Measurements from ENCODE around the gene CDC25C. TPM values are rescaled to one million over a fixed set of nuclear protein-coding genes. Genes with fewer than 3 reads are reported as not detected.

Gene CDC25C
- total and polyA plus RNA-seq, 9 of the 15 experiments (the other 6 are each of a cell fraction or from before 2014, with no cell fraction given): 19.1 to 63.7 (median 31.9) TPM

DNA sequence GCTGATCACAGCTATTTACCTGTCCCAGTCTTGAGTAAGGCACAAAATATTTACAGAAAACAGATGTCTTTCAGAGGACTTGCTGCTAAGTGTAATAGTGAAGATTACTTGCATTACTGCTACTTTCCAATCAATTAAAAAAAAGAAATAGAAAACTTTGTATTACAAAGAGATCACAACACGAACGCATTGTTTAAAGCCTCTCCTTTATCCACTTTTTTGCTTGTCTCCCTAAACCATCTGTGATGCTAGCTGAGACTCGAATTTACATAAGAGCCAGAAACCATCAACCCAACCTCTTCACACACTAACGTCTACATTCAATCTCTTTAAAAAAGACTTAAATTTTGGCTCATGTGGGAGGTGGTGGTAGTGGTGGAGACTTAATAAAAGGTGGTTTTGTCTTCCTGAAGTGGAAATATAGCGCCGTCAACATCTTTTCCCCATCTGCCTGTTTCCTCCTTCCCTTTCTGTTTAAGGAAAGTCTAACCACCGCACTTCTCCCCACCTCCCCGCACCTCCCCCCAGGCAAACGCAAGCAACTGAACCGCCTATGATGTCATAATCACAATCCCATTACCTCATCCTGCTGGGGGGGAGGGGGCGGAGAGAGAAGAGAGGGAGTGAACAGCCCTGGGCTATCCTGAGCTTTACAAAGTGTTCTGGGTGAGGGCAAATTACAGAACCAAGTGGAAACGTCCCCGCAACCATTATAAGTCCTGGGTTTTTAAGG is 5.5 kb upstream of the CDC25C start (continued):
- TF ChIP-seq, protein P1, sequence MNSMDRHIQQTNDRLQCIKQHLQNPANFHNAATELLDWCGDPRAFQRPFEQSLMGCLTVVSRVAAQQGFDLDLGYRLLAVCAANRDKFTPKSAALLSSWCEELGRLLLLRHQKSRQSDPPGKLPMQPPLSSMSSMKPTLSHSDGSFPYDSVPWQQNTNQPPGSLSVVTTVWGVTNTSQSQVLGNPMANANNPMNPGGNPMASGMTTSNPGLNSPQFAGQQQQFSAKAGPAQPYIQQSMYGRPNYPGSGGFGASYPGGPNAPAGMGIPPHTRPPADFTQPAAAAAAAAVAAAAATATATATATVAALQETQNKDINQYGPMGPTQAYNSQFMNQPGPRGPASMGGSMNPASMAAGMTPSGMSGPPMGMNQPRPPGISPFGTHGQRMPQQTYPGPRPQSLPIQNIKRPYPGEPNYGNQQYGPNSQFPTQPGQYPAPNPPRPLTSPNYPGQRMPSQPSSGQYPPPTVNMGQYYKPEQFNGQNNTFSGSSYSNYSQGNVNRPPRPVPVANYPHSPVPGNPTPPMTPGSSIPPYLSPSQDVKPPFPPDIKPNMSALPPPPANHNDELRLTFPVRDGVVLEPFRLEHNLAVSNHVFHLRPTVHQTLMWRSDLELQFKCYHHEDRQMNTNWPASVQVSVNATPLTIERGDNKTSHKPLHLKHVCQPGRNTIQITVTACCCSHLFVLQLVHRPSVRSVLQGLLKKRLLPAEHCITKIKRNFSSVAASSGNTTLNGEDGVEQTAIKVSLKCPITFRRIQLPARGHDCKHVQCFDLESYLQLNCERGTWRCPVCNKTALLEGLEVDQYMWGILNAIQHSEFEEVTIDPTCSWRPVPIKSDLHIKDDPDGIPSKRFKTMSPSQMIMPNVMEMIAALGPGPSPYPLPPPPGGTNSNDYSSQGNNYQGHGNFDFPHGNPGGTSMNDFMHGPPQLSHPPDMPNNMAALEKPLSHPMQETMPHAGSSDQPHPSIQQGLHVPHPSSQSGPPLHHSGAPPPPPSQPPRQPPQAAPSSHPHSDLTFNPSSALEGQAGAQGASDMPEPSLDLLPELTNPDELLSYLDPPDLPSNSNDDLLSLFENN (IDR thresholded peaks at IDR 0.05; ENCODE audit: low read depth in 2 of 2, low read length in 2 of 2): no peak
- TF ChIP-seq NCOA2 (IDR thresholded peaks at IDR 0.05; ENCODE audit: partially characterized antibody in 2 of 2) (no peak), MEIS2 (IDR thresholded peaks at IDR 0.05; ENCODE audit: partially characterized antibody) (no peak), PTRF (tag; IDR thresholded peaks at IDR 0.05) (no peak), ZNF695 (CRISPR knock-in tag; IDR thresholded peaks at IDR 0.05) (no peak), ZKSCAN3 (CRISPR knock-in tag; IDR thresholded peaks at IDR 0.05) (no peak), PHTF2 (CRISPR knock-in tag; IDR thresholded peaks at IDR 0.05) (no peak), SP1 (CRISPR knock-in tag; IDR thresholded peaks at IDR 0.05) (no peak), ZNF707 (CRISPR knock-in tag; conservative IDR thresholded peaks at IDR 0.05) (no peak), HOXB6 (CRISPR knock-in tag; IDR thresholded peaks at IDR 0.05; ENCODE audit: borderline replicate concordance) (no peak), ELF4 (CRISPR knock-in tag; IDR thresholded peaks at IDR 0.05) (no peak), ZNF785 (CRISPR knock-in tag; IDR thresholded peaks at IDR 0.05) (no peak), NBN (IDR thresholded peaks at IDR 0.05; ENCODE audit: low read depth) (peak; percentile 99), FIP1L1 (IDR thresholded peaks at IDR 0.05; ENCODE audit: low read depth, low read length, poor library complexity, severe bottlenecking) (no peak), NCOA6 (IDR thresholded peaks at IDR 0.05) (no peak)
- TF ChIP-seq, protein P2, sequence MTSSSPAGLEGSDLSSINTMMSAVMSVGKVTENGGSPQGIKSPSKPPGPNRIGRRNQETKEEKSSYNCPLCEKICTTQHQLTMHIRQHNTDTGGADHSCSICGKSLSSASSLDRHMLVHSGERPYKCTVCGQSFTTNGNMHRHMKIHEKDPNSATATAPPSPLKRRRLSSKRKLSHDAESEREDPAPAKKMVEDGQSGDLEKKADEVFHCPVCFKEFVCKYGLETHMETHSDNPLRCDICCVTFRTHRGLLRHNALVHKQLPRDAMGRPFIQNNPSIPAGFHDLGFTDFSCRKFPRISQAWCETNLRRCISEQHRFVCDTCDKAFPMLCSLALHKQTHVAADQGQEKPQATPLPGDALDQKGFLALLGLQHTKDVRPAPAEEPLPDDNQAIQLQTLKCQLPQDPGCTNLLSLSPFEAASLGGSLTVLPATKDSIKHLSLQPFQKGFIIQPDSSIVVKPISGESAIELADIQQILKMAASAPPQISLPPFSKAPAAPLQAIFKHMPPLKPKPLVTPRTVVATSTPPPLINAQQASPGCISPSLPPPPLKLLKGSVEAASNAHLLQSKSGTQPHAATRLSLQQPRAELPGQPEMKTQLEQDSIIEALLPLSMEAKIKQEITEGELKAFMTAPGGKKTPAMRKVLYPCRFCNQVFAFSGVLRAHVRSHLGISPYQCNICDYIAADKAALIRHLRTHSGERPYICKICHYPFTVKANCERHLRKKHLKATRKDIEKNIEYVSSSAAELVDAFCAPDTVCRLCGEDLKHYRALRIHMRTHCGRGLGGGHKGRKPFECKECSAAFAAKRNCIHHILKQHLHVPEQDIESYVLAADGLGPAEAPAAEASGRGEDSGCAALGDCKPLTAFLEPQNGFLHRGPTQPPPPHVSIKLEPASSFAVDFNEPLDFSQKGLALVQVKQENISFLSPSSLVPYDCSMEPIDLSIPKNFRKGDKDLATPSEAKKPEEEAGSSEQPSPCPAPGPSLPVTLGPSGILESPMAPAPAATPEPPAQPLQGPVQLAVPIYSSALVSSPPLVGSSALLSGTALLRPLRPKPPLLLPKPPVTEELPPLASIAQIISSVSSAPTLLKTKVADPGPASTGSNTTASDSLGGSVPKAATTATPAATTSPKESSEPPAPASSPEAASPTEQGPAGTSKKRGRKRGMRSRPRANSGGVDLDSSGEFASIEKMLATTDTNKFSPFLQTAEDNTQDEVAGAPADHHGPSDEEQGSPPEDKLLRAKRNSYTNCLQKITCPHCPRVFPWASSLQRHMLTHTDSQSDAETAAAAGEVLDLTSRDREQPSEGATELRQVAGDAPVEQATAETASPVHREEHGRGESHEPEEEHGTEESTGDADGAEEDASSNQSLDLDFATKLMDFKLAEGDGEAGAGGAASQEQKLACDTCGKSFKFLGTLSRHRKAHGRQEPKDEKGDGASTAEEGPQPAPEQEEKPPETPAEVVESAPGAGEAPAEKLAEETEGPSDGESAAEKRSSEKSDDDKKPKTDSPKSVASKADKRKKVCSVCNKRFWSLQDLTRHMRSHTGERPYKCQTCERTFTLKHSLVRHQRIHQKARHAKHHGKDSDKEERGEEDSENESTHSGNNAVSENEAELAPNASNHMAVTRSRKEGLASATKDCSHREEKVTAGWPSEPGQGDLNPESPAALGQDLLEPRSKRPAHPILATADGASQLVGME (CRISPR knock-in tag; IDR thresholded peaks at IDR 0.05): no peak
- TF ChIP-seq, protein P3, sequence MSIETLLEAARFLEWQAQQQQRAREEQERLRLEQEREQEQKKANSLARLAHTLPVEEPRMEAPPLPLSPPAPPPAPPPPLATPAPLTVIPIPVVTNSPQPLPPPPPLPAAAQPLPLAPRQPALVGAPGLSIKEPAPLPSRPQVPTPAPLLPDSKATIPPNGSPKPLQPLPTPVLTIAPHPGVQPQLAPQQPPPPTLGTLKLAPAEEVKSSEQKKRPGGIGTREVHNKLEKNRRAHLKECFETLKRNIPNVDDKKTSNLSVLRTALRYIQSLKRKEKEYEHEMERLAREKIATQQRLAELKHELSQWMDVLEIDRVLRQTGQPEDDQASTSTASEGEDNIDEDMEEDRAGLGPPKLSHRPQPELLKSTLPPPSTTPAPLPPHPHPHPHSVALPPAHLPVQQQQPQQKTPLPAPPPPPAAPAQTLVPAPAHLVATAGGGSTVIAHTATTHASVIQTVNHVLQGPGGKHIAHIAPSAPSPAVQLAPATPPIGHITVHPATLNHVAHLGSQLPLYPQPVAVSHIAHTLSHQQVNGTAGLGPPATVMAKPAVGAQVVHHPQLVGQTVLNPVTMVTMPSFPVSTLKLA (conservative IDR thresholded peaks at IDR 0.05): peak; percentile 59 to 62; a peak in 2 of 4 replicates

All from K562 (cell line).